ENCODE data around the gene CD300E.
"Not testable (repeated sequence)": the region's sequence is repeated elsewhere in the genome, so short reads cannot be mapped to it uniquely, and the experiment has no call there.

CD300E gene, protein sequence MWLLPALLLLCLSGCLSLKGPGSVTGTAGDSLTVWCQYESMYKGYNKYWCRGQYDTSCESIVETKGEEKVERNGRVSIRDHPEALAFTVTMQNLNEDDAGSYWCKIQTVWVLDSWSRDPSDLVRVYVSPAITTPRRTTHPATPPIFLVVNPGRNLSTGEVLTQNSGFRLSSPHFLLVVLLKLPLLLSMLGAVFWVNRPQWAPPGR

GRCh38 chr17:74623693-74624093 lies at the start of gene CD300E:
TSS of gene CD300E (minus strand) at chr17:74623738. CDS start at chr17:74623621, 117 bp downstream.
- no peak for DNase-seq

DNA sequence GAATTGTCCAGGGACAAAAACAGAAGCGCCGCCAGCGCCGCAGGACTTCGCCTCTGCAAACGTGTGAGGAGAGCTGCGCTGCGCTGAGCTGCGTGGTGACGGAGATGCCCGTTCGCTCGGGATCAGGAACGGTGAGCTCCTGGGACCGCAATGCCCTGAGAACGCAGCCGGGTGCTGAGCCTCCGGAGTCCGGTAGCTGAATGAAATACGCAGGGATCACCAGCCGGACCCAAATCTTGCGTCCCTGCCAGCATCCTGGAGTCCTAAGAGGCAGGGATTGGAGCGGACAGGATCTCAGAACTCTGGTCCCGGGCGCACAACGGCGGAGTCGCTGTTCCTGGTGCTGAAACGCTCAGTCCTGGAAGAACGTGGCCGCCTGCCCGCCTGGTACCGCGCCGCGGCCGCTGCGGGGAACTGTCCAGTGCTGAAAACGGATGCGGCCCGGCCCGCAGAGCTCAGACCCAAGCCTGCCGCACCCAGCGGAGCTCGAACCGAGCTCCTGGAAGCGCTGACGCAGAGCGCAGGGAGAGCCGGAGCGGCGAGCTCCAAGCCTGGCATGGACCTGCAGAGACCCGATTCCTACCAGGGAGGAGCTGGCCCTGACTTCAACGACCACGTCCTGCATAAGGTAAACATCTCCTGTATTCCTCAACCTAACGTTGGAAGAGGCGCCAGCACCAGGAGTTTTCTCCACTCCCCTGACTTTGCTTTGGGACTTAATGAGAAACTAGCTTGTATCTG lies 47.7 kb upstream of the CD300E start:
- no peak for DNase-seq

DNA sequence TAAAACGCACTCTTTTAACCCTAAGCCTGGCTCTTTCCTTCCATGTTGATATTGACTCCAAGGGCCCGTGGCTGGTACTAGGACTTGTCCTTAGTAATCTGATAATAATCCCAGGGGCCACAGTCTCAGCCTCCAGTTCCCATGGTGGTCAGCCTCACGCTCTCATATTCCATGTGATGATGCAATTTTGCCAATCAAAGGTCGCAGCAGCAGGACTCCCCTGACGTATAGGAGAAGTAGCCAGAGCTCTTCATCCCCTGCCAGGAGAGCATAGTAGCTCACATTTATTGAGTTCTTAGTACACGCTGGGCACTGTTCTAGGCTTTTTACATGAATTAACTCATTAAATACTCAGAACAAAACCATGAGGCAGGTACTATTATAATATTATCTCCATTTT lies 46.8 kb upstream of the CD300E start:
- no peak for DNase-seq

DNA sequence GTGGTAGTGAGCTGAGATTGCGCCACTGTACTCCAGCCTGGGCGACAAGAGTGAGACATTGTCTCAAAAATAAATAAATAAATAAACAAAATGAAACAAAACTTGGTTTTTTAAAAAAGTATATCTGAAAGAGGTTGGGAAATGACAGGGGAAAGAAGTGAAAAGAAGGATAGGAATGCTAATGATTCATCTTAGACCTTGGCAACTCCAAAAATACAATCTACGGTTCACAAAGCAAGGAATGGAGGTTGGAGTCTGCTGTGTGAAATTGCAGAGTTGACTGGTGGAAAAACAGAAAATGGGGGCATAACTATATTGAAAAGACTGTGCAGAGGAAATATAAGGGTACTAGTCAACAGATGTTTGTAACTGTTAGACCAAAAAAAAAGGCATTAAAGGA lies 40.0 kb upstream of the CD300E start:
- DNase-seq: no peak

- no peak for DNase-seq
Observed at GRCh38 chr17:74659889-74660288, 36.4 kb upstream of the CD300E start.

GRCh38 chr17:74658620-74659019 lies 35.1 kb upstream of the CD300E start:
- no peak for DNase-seq

DNA sequence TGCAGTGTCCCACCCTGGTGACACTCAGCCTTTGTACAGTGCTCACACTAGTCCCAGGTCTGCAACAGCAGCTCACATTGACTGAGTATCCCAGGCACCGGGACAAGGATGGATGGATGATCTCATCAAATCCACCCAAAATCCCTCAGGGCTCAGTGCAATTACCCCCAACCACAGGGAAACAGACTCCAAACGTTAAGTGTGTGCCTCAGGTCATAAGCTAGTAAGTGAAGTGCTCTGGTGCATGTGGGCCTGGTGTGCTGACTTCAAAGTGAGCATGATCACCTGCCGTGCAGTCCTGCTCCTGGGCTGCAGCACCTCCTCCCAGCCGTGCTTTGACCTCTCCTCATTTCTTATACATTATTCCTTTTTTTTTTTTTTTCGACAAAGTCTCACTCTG lies 31.2 kb upstream of the CD300E start:
- no peak for DNase-seq

- no peak for DNase-seq
Observed at GRCh38 chr17:74652020-74652419, 28.5 kb upstream of the CD300E start.

DNA sequence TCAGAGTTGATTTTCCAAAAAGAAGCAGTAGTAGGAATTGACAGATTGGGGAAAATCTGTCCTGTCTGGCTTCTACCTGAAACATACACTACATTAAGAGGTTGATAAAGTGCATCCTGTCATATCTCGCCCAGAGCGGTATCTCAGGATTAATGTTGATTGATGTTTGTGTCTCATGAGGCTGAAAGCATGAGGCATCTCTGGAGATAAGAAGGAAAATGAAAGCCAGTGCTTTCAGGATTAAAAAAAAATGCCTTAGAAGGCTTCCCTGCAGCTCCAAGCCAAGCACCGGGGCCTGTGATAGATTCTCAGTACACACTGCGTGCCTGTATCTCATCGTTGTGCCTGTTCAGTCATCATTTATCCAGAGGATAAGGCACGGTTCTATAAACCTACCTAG lies 26.4 kb upstream of the CD300E start:
- no peak for DNase-seq

GRCh38 chr17:74647871-74648672 lies 24.5 kb upstream of the CD300E start:
- no peak for DNase-seq

- DNase-seq: peak; percentile 72
Observed at GRCh38 chr17:74646231-74646630, 22.7 kb upstream of the CD300E start.

GRCh38 chr17:74645010-74645409 lies 21.5 kb upstream of the CD300E start:
- DNase-seq: no peak

DNA sequence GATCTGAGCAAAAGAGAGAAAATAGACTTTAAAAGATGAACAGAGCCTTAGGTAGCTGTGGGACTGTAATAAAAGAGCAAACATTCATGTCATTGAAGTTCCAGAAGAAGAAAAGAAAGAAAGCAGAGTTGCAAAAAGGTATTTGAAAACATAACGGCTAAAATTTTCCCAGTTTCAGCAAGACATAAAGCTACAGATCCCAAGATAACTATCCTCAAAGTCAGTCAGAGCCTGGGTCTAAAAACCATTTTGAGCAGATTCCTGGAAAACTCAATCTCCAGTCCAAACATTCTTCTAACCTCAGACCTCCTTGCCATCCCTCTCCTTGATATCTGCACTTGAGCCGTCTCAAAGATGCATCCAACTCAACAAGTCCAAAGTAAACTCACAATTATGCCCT lies 20.9 kb upstream of the CD300E start:
- no peak for DNase-seq

DNA sequence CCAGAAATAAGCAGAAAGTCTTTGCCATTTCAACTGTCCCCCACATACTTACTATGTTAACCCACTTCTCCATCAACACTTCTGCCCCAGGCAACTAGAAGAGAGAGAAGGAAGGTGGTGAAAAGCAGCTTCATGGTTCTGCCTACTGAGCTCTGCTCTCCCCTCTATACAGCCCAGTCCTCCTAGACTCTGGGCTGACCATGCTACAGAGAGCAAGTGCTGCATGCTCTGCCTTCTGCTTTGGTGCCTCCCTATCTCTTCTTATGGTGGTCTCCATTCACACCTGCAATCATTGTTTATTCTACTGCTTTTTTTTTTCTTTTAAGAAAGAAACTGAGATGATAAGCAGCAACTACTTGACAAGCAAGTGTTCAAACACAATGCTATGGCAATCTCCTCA lies 20.3 kb upstream of the CD300E start:
- DNase-seq: no peak

DNA sequence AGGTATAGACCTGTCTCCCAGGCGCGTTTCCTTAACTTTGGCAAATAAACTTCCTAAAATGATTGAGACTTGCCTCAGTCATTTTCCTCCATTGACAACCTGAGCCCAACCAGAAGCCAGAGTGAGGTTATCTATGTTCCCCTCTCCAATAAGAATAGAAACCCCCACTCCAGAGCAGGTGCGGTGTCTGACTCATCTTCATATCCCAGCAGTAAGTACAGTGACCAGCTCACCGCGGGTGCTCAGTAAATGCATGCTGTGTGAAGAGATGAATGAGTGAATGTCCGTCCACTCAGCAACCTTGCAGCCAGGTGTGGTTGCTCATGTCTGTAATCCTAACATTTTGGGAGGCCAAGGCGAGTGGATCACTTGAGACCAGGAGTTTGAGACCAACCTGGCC lies 19.5 kb upstream of the CD300E start:
- no peak for DNase-seq

DNA sequence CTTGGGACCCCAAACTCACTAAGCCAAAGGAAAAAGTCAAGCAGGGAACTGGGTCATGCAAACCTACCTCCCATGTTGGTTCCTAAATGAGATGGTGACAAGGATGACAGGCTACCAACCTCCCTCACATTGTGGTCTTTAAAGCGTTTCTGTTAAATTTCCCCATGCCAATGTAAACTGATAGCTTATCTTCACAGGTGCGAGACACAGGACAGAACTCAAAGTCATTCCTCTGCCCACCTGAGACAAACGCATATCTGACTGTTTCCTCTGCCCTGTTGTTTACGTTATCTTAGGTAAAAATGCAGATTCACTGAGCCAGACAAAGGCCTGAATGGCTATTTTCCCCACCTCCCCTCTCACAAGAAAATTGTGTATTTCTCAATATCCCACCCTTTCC lies 19.0 kb upstream of the CD300E start:
- no peak for DNase-seq

- DNase-seq: no peak
Observed at GRCh38 chr17:74641958-74642298, 18.4 kb upstream of the CD300E start.

DNA sequence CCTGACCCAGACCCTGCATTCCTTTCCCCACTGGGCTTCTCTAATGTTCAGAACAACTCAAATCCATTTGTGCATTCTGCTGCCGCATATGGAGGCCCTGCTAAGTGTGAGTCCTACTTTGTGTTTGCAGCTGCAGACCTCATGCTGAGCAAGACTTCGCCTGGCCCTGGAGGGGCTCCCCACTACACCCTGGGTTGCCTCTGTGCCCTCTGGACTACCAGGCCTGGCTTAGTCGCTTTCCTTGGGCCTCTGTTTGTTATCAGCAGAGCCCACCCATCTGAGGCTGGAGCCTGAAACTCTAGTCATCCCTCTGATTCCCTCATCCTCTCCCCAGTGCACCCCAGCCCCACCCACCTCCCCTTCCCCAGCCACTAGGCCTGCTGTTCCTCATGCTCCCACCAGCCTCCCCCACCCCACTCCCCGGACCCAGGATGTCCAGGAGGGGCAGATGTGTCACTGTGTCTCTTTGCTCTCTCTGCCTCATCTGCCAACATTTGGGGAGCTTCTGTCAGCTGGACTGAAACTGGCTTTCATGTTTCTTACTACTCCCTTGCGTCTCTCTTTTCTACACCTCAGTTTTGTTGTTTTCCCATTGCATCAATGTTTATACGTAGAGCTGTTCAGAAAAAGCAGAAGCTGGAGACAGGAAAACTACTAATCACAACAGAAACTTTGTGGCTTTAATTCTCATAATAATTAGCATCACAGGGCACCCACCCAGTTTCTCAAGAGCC lies 17.9 kb upstream of the CD300E start:
- no peak for DNase-seq

DNA sequence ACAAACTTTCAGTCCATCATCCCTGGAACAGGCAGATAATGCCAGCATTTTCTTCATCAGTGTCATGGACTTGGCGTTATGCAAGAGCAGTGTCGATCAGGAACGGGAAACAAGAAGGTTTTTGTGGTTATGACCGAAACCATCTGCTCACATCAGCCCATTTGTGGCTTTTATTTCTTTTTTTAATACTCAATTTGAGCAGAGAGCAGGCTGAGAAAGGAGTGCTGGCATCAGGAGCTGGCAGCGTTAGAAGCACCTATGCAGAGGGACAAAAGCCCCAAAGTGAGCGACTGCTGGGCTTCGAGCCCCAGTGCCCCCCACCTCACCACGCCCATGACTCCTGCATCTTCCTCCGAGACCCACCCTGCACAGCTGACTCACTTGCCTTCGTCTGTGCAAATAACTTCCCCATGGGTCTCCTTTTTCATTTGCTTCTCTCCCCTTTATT lies 16.2 kb upstream of the CD300E start:
- peak; percentile 28 for DNase-seq

- no peak for DNase-seq
Observed at GRCh38 chr17:74637926-74638325, 14.4 kb upstream of the CD300E start.

DNA sequence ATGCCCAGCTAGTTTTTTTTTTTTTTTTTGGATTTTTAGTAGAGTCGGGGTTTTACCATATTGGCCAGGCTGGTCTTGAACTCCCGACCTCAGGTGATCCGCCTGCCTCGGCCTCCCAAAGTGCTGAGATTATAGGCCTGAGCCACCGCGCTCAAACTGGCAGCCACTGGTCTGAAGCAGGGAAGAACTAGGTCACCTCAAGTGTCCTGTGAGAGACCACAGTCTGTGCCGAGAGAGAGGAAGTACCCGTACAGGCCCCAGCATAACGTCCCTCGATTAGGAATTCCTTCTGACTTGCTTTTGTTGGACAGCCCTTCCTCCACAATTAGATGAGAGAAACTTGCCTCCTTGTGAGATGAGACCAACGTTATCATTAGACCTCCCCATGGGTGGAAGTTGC lies 13.7 kb upstream of the CD300E start:
- no peak for DNase-seq

- not testable (repeated sequence) for DNase-seq
Observed at GRCh38 chr17:74636541-74637085, 13.1 kb upstream of the CD300E start.

- DNase-seq: no peak
Observed at GRCh38 chr17:74635418-74635817, 11.9 kb upstream of the CD300E start.

Measured in NCI-H1694 treated with DMSO at 0.1 percent for 48 hours (cell line).